GM19397 (cell line): ENCODE results near the gene RTN4IP1.

ENCODE experiments used
- ATAC-seq: cut with Tn5 transposase; IDR thresholded peaks from one replicate; pipeline ENCODE4 v1.9.1; 2021; ENCODE audit warnings: mild to moderate bottlenecking, moderate library complexity; ENCODE audit not compliant: unreplicated experiment

RTN4IP1 gene

DNA sequence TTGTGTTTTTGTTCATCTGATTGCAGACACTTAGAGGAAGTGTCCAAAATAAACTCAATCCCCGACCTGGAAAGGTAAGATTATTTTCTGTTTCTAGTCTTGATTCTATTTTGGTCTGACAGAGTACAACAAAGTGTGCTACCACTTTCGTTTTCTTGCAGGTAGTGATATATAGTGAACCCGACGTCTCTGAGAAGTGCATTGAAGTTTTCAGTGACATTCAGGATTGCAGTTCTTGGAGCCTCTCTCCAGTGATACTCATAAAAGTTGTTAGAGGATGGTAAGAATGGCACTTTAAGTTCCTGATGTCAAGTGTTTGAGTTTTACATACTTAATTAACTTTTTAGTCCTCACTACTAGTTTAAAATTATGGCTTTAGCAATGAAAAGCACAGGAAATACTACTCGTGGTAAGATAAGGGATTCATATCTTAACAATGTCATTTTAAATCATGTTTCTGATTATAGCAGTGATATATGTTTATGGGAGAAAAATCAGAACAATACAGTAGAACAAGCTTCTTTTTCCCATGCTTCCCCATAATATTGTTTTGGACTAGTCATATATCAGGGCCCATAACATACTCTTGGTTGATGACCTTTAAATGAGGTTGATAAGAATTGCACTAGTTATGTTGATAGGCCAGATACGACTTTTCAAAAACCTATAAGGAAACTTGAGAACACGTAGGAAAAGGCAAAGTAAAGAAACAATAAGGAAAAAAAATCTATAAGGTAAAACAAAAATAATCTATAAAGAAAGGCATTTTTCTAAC, 104.0 kb downstream of the RTN4IP1 start:
- ATAC-seq, result no peak

DNA sequence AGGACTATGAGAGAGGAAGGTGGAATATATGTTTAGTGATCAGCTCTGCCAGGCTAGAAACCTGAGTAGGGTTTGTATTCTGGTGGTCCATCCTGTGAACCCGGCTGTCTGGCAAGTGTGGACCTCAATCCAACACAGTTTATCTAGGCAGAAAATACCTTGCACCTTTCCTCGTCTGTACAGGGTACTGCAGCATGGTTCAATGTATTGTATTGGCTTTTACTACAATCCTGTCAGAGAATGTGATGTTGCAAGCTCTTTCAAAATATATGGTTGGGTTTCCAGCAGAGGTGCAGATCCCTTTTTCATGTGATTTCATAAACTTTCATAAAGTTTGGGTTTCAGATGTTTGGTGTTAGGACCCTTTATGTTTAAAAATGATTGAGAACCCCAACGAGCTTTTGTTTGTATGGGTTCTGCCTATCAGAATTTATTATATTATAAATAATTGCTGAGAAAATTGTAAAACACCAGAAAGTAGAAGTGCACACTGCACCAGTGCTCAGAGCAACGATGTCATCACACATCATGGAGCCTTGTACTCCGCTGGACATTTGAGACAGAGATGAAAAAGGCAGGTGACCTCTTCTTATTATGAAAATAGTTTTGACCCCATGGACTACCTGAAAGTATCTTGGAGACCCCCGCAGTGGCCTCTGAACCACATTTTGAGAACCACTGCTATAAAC, 106.6 kb downstream of the RTN4IP1 start:
- no peak for ATAC-seq
